Activated CD4-positive, alpha-beta T cell treated with anti-CD3 and anti-CD28 coated beads, Interleukin-2, amount 10 ng/mL, durations not matched to agents 7 days and 5 days (primary cell): Measurements from ENCODE around the gene SCGB1D2. TPM values are rescaled to one million over a fixed set of nuclear protein-coding genes. Genes with fewer than 3 reads are reported as not detected.
"Not testable (repeated sequence)": the region's sequence is repeated elsewhere in the genome, so short reads cannot be mapped to it uniquely, and the experiment has no call there.

ENCODE experiments used
- CTCF ChIA-PET: fragments of 350-600 bp; sonication (Branson Sonifier 250); formaldehyde crosslinking; loops from one replicate; lab custom pipeline; 2021; ENCODE audit warnings: antibody characterized with exemption; lab: Charles Lee
- POLR2A ChIA-PET: fragments of 350-600 bp; sonication (Branson Sonifier 250); formaldehyde crosslinking; loops from one replicate; lab custom pipeline; 2021; ENCODE audit warnings: antibody characterized with exemption; lab: Charles Lee
- DNase-seq: peaks from one replicate; pipeline ENCODE4 v3.0.0-alpha.2; 2020
- H3K27ac Mint-ChIP-seq: one replicate; pipeline ENCODE4 v1.8.0; 2021; ENCODE audit warnings: mild to moderate bottlenecking, moderate library complexity, mixed read lengths
- H3K27me3 Mint-ChIP-seq: one replicate; pipeline ENCODE4 v1.8.0; 2021; ENCODE audit warnings: mixed read lengths
- H3K36me3 Mint-ChIP-seq: one replicate; pipeline ENCODE4 v1.8.0; 2021; ENCODE audit warnings: low read depth, mixed read lengths
- H3K4me1 Mint-ChIP-seq: one replicate; pipeline ENCODE4 v1.8.0; 2021; ENCODE audit warnings: mixed read lengths
- H3K4me3 Mint-ChIP-seq: one replicate; pipeline ENCODE4 v1.8.0; 2021; ENCODE audit warnings: mild to moderate bottlenecking, moderate library complexity, mixed read lengths
- H3K9me3 Mint-ChIP-seq: one replicate; pipeline ENCODE4 v1.8.0; 2021; ENCODE audit warnings: mixed read lengths
- total RNA-seq, 2 experiments: library from RNA; stranded (reverse); gene quantifications; one replicate each; pipeline ENCODE4 v1.2.3, GENCODE V29; 2021

SCGB1D2 gene, protein sequence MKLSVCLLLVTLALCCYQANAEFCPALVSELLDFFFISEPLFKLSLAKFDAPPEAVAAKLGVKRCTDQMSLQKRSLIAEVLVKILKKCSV
- not detected for total RNA-seq

DNA sequence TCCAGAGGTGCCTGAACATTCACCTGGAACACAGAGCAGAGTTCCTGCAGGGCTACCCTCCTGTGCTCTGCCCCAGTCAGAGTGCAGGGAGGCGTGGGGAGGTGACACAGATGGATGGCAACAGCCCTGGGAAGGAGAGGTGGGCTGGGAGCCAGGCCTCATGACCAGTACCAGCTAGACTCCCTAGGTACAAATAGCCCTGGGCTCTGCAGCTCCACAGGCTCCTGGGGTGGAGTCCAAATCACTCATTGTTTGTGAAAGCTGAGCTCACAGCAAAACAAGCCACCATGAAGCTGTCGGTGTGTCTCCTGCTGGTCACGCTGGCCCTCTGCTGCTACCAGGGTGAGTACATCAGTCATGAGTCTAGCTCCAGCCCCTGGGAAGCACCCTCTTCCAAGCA, at the start of gene SCGB1D2:
Gene SCGB1D2, plus strand, starts transcription at position 219 of the 400 bp plus-strand sequence. Its CDS starts 69 bp downstream, at position 288.
- DNase-seq: no peak
- Mint-ChIP-seq H3K36me3 (no peaks in the 10 kb centered on the region), H3K4me1 (no peaks in the 10 kb centered on the region), H3K27ac (no peak within 1 kb of the TSS), H3K9me3 (no peaks in the 10 kb centered on the region), H3K27me3 (peaks cover 24% of the 10 kb centered on the region), H3K4me3 (no peak within 1 kb of the TSS)
- POLR2A ChIA-PET: interaction anchor here (0.6 kb wide), 1 partner anchor 14 kb away, joined by 4 read pairs; no protein-coding TSS in a partner anchor
- CTCF ChIA-PET: interaction anchor here (1.6 kb wide), 1 partner anchor 9 kb away, joined by 3 read pairs; no protein-coding TSS in a partner anchor

DNA sequence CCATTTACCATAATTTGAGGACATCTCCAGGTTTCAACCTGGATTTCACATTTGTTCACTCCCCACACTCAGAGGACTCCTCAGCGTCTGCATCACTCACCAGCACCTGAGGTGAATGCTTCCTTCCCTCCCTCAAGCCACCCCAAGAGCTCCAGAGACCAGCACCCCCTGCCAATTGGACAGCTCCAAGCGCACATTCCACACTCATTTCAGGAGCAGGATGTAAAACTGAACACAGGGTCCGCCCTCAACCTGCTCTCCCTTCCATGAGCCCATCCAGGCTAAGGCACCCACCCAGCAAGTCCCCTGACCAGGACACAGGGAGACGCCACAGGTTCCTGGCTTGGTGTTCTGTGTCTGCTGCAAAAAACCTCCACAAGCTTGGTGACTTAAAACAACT, 48.1 kb upstream of the SCGB1D2 start:
- CTCF ChIA-PET: interaction anchor here (0.6 kb wide), 1 partner anchor 146 kb away, joined by 5 read pairs; no protein-coding TSS in a partner anchor

DNA sequence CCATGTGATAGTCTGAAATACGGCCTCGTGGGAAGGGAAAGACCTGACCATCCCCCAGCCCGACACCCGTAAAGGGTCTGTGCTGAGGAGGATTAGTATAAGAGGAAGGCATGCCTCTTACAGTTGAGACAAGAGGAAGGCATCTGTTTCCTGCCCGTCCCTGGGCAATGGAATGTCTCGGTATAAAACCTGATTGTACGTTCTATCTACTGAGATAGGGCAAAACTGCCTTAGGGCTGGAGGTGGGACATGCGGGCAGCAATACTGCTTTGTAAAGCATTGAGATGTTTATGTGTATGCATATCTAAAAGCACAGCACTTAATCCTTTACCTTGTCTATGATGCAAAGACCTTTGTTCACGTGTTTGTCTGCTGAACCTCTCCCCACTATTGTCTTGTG, 47.0 kb upstream of the SCGB1D2 start:
- H3K27ac Mint-ChIP-seq, H3K9me3 Mint-ChIP-seq, H3K36me3 Mint-ChIP-seq, H3K4me3 Mint-ChIP-seq, H3K4me1 Mint-ChIP-seq, DNase-seq, CTCF ChIA-PET, POLR2A ChIA-PET: not testable (repeated sequence)
- H3K27me3 Mint-ChIP-seq: peaks cover 29% of the 10 kb centered on the region

More for the DNA sequence above, 48.1 kb upstream of the SCGB1D2 start:
- Mint-ChIP-seq H3K9me3 (no peaks in the 10 kb centered on the region), H3K4me3 (no peak overlapping the region), H3K4me1 (no peaks in the 10 kb centered on the region), H3K27ac (no peak overlapping the region), H3K36me3 (no peaks in the 10 kb centered on the region), H3K27me3 (peaks cover 31% of the 10 kb centered on the region)
- no peak for DNase-seq
- POLR2A ChIA-PET: no interaction called here

DNA sequence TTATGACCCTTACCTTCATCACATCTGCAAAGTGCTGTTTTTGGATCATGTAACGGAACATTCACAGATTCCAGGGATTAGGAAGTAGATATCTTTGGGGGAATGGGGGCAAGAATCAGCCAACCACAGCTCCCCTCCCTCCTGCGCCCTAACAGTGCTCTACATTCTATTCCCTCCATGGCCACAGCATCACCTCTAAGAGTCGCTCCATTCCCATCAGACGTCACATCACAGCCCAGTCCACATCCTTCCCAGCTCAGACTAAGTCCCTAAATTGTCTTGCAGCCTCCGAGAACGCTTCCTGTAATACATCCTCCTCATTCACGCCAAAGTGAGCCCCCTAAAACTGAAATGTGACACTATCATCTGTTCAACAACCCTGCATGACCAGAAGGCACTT, 46.1 kb upstream of the SCGB1D2 start:
- no peak for DNase-seq
- ChIA-PET CTCF (no interaction called here), POLR2A (no interaction called here)
- no peak overlapping the region for H3K27ac Mint-ChIP-seq
- no peaks in the 10 kb centered on the region for H3K36me3 Mint-ChIP-seq
- H3K27me3 Mint-ChIP-seq: peaks cover 34% of the 10 kb centered on the region
- no peaks in the 10 kb centered on the region for H3K4me1 Mint-ChIP-seq
- no peak overlapping the region for H3K4me3 Mint-ChIP-seq
- H3K9me3 Mint-ChIP-seq: no peaks in the 10 kb centered on the region

DNA sequence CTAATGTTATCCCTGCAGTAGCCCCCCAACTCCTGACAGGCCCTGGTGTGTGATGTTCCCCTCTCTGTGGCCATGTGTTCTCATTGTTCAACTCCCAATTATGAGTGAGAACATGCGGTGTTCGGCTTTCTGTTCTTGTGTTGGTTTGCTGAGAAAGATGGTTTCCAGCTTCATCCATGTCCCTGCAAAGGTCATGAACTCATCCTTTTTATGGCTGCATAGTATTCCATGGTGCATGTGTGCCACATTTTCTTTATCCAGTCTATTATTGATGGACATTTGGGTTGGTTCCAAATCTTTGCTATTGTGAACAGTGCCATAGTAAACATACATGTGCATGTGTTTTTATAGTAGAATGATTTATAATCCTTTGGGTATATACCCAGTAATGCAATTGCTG, 44.6 kb upstream of the SCGB1D2 start:
- H3K27ac Mint-ChIP-seq, CTCF ChIA-PET, H3K4me1 Mint-ChIP-seq, H3K4me3 Mint-ChIP-seq, H3K36me3 Mint-ChIP-seq, POLR2A ChIA-PET, DNase-seq, H3K9me3 Mint-ChIP-seq: not testable (repeated sequence)
- peaks cover 34% of the 10 kb centered on the region for H3K27me3 Mint-ChIP-seq

DNA sequence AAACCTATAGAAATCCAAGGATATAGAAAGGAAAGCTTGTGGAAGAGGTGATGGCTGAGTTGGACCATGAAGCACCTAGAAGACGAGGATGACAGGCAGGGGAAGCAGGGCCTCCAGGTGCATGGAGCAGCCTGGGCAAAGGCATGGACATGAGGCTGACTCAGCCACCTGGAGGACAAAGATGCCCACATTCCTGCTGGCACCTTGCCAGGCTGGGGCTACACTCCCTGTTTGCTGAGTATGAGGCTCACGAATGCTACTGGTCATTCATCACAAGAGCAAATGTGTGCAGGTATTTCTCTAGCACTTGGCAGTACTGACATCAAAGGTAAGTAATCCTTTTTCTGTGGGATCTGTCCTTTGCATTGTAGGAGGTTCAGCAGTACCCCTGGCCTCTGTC, 40.7 kb upstream of the SCGB1D2 start:
- H3K9me3 Mint-ChIP-seq: no peaks in the 10 kb centered on the region
- no peaks in the 10 kb centered on the region for H3K36me3 Mint-ChIP-seq
- no peak for DNase-seq
- no peak overlapping the region for H3K4me3 Mint-ChIP-seq
- POLR2A ChIA-PET: no interaction called here
- H3K27ac Mint-ChIP-seq: no peak overlapping the region
- CTCF ChIA-PET: no interaction called here
- peaks cover 15% of the 10 kb centered on the region for H3K27me3 Mint-ChIP-seq
- H3K4me1 Mint-ChIP-seq: no peaks in the 10 kb centered on the region

DNA sequence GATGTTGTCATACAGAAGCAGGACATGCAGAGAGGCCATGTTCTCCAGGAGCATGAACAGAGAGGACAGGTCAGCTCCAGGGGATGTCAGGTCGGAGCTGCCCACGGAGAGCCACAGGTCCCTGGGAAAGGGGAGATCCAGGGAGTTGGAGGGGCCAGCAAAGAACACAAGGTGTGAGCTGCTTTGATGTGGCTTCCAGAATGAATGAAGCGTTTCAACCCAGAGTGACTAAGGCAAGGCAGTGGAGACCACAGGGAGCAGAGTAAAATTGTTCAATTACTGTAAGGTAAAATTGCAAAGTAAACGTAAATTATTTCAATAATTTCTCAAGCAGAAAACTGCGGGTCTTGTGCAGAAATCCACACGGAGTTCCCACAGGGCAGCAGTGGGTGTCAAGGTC, 39.1 kb upstream of the SCGB1D2 start:
- Mint-ChIP-seq H3K4me1 (no peaks in the 10 kb centered on the region), H3K27me3 (peaks cover 15% of the 10 kb centered on the region), H3K36me3 (no peaks in the 10 kb centered on the region), H3K27ac (no peak overlapping the region), H3K9me3 (no peaks in the 10 kb centered on the region), H3K4me3 (no peak overlapping the region)
- CTCF ChIA-PET: no interaction called here
- DNase-seq: no peak
- POLR2A ChIA-PET: no interaction called here

DNA sequence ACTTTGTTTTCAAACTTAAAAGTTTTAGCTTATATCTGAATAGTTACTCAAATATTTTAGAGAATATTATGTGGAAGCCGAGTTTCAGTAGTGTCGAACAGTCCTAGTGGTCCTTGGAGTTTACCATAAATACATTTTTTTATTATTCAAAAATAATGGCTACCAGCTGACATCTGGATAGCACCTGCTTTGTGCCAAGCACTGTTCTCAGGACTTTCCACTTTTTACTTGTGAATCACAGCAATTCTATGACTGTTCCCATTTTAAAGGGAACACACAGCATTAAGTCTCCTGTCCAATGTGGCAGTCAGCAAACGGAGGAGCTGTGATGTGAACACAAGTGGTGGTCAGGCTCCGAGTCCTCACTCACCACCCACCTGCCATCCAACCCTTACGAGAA, 37.6 kb upstream of the SCGB1D2 start:
- no peak overlapping the region for H3K27ac Mint-ChIP-seq
- ChIA-PET CTCF (no interaction called here), POLR2A (no interaction called here)
- peaks cover 16% of the 10 kb centered on the region for H3K27me3 Mint-ChIP-seq
- DNase-seq: no peak
- H3K4me3 Mint-ChIP-seq: no peak overlapping the region
- H3K4me1 Mint-ChIP-seq: no peaks in the 10 kb centered on the region
- no peaks in the 10 kb centered on the region for H3K9me3 Mint-ChIP-seq
- no peaks in the 10 kb centered on the region for H3K36me3 Mint-ChIP-seq

DNA sequence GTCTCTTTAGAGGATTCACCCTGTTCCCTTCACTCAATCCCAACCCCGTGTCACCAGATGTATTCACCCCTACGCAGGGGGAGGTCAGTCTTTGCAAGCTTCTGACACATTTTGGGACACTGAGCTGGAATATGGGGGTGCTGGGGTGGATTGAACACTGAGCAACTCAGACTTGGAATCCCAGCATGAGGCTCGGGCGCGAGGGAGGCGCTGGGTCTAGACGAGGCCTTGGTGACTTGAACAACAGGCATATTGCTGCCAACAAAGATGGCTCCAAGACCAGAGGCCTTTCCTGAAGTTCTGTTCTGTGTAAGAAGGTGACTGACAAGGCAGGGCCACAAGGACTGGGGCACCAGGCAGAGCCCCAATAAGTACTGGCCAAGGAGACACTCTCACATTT, 36.6 kb upstream of the SCGB1D2 start:
- Mint-ChIP-seq H3K36me3 (no peaks in the 10 kb centered on the region), H3K4me1 (no peaks in the 10 kb centered on the region), H3K27me3 (peaks cover 12% of the 10 kb centered on the region), H3K9me3 (no peaks in the 10 kb centered on the region), H3K4me3 (no peak overlapping the region), H3K27ac (no peak overlapping the region)
- DNase-seq: no peak
- ChIA-PET CTCF (no interaction called here), POLR2A (interaction anchor here (0.6 kb wide), 1 partner anchor 37 kb away, joined by 3 read pairs; no protein-coding TSS in a partner anchor)

DNA sequence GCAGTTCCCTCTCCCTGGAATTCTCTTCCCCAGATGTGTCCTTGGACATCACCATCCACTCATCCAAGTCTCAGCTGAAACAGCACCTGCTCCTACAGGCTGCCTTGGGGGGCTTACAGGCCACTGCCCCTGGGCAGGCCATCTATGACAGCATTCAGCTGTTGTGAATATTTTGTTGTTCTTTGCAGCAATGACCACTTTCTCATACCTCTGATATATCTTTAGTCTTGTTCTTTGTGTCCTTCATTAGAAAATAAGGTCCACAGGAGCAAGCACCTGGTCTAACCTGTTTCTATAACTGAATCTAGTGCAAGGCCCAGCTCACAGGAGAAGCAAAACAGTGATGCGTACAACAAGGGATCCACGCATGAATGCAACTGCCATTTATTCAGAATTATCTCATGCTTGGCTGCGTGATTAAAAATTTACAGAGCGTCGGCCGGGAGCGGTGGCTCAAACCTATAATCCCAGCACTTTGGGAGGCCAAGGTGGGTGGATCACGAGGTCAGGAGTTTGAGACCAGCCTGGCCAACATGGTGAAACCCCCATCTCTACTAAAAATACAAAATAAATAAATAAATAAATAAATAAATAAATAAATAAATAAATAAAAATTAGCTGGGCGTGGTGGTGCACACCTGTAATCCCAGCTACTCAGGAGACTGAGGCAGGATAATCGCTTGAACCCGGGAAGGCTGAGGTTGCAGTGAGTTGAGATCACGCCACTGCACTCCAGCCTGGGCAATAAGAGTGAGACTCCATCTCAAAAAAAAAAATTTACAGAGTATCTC, 35.6 kb upstream of the SCGB1D2 start:
- POLR2A ChIA-PET, H3K27ac Mint-ChIP-seq, H3K36me3 Mint-ChIP-seq, H3K4me3 Mint-ChIP-seq, H3K4me1 Mint-ChIP-seq, H3K9me3 Mint-ChIP-seq, H3K27me3 Mint-ChIP-seq, CTCF ChIA-PET, DNase-seq: not testable (repeated sequence)

DNA sequence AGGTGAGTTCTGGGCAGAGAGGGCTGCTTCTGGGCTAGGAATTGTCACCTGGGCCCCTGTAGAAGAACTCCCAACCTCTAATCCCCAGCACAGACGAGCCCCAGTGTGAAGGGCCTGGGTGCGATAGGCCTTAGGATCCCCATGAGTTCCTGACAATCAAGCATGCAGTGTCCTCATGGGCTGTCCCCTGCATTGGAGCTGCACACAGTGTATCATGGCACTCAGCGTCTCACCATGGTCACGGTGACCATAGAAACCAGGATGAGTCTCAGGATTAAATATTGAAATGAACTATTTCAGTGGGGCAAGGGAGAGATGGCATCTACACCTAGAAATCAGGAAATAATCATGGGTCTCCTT, 33.3 kb upstream of the SCGB1D2 start:
- H3K9me3 Mint-ChIP-seq: no peaks in the 10 kb centered on the region
- CTCF ChIA-PET: interaction anchor here (0.5 kb wide), 1 partner anchor 9 kb away, joined by 3 read pairs; no protein-coding TSS in a partner anchor
- POLR2A ChIA-PET: no interaction called here

DNA sequence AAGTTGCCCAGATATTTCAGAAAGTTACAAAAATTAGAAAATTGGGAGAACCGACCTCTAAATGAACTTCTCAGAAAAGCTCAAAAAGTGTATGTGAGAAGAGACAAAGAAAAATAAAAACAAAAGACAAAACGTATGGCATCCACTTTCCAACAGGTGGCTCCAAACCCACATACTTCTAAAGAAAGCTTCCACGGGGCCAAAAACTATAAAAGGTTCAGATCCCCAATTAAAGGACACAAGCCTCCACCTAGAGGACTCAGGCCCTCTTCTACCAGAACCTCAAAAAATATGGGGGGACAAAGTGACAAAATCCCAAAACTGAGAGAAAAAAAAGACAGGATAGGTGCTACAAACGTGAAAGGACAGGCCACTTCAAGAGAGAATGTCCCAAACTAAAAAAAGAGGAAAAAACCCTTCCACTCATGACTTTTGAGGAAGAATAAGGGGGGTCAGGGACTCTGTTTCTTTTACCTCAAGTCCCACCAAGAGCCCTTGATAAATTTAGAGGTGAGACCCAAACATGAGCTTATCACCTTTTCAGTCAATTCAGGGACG, 24.8 kb upstream of the SCGB1D2 start:
- Mint-ChIP-seq H3K27ac (no peak overlapping the region), H3K27me3 (peaks cover 10% of the 10 kb centered on the region), H3K4me1 (no peaks in the 10 kb centered on the region), H3K36me3 (peaks cover 3% of the 10 kb centered on the region), H3K4me3 (no peak overlapping the region), H3K9me3 (peaks cover 5% of the 10 kb centered on the region)
- no peak for DNase-seq
- ChIA-PET POLR2A (no interaction called here), CTCF (interaction anchor here (0.7 to 1.2 kb wide), 2 partner anchors 8 to 93 kb away, joined by 3 read pairs; no protein-coding TSS in a partner anchor)

More for the DNA sequence above, 33.3 kb upstream of the SCGB1D2 start:
- Mint-ChIP-seq H3K36me3 (no peaks in the 10 kb centered on the region), H3K27ac (no peak overlapping the region), H3K4me1 (no peaks in the 10 kb centered on the region), H3K27me3 (peaks cover 4% of the 10 kb centered on the region), H3K4me3 (no peak overlapping the region)
- no peak for DNase-seq

DNA sequence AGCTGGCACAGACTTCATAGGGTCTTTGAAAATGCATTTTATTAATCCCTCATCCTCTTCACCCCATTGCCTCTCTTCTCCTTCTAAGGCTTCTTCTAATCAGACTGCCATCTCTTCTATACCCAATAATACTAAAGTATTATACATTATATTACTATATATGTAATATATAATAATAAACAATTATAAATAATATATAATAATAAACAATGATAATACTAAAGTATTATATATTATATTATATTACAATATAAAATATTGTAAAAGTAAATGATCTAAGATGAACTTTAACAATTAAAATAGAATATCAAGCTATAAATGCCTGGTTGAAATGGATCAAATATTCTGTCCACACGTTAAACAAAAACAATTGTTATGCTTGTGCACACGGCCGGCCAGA, 20.5 kb upstream of the SCGB1D2 start:
- Mint-ChIP-seq H3K27me3 (peaks cover 26% of the 10 kb centered on the region), H3K4me3 (no peak overlapping the region), H3K9me3 (peaks cover 28% of the 10 kb centered on the region), H3K4me1 (no peaks in the 10 kb centered on the region), H3K27ac (no peak overlapping the region), H3K36me3 (peaks cover 8% of the 10 kb centered on the region)
- DNase-seq: no peak
- CTCF ChIA-PET: interaction anchor here (0.6 kb wide), 1 partner anchor 77 kb away, joined by 3 read pairs; no protein-coding TSS in a partner anchor
- POLR2A ChIA-PET: no interaction called here
